GM18507 (cell line): ENCODE measurements around the gene SLC35G1.

ENCODE experiments used
- DNase-seq: peaks from one replicate; pipeline ENCODE4 v3.0.0; 2011; ENCODE audit warnings: low read depth; ENCODE audit not compliant: insufficient read length; ENCODE audit errors: extremely low spot score
- FAIRE-seq: peaks from 2 replicates; lab custom pipeline; 2011; peaks lifted over from hg19 to GRCh38; lab: Jason Lieb, UNC

SLC35G1 gene

GRCh38 chr10:93893646-93894515 lies at the start of gene SLC35G1:
SLC35G1 (plus strand) TSS chr10:93893978; CDS start chr10:93894034, 56 bp downstream.
- no peak for FAIRE-seq
- DNase-seq: peak; percentile 93

- DNase-seq (no peak), FAIRE-seq (no peak)
Observed at GRCh38 chr10:93844979-93845626, 48.7 kb upstream of the SLC35G1 start.

- FAIRE-seq (no peak), DNase-seq (no peak)
Observed at GRCh38 chr10:93849593-93849992, 44.2 kb upstream of the SLC35G1 start.

GRCh38 chr10:93850031-93851015 lies 43.5 kb upstream of the SLC35G1 start:
- FAIRE-seq: no peak
- DNase-seq: no peak

- DNase-seq (no peak), FAIRE-seq (no peak)
Observed at GRCh38 chr10:93851169-93851568, 42.6 kb upstream of the SLC35G1 start.

GRCh38 chr10:93852476-93853095 lies 41.2 kb upstream of the SLC35G1 start:
- FAIRE-seq: no peak
- no peak for DNase-seq

GRCh38 chr10:93854975-93855374 lies 38.8 kb upstream of the SLC35G1 start:
- FAIRE-seq: no peak
- no peak for DNase-seq

GRCh38 chr10:93856349-93857145 lies 37.2 kb upstream of the SLC35G1 start:
- FAIRE-seq: no peak
- DNase-seq: no peak

GRCh38 chr10:93859049-93859655 lies 34.6 kb upstream of the SLC35G1 start:
- FAIRE-seq (peak; percentile 31), DNase-seq (no peak)

- DNase-seq: no peak
- no peak for FAIRE-seq
Observed at GRCh38 chr10:93861825-93862224, 32.0 kb upstream of the SLC35G1 start.

- FAIRE-seq (no peak), DNase-seq (no peak)
Observed at GRCh38 chr10:93865794-93866425, 27.9 kb upstream of the SLC35G1 start.

GRCh38 chr10:93867525-93867924 lies 26.3 kb upstream of the SLC35G1 start:
- FAIRE-seq (no peak), DNase-seq (no peak)

GRCh38 chr10:93871671-93872204 lies 22.0 kb upstream of the SLC35G1 start:
- FAIRE-seq: no peak
- no peak for DNase-seq

- FAIRE-seq (no peak), DNase-seq (no peak)
Observed at GRCh38 chr10:93872375-93873158, 21.2 kb upstream of the SLC35G1 start.

- FAIRE-seq (no peak), DNase-seq (no peak)
Observed at GRCh38 chr10:93873420-93874115, 20.2 kb upstream of the SLC35G1 start.

GRCh38 chr10:93874309-93875031 lies 19.3 kb upstream of the SLC35G1 start:
- no peak for DNase-seq
- FAIRE-seq: no peak
